ENCODE measurements around the gene NLRP9. TPM values are rescaled to one million over a fixed set of nuclear protein-coding genes. Genes with fewer than 3 reads are reported as not detected.

Gene NLRP9
- total RNA-seq, 1 experiment from 2014 or later, result not detected

DNA sequence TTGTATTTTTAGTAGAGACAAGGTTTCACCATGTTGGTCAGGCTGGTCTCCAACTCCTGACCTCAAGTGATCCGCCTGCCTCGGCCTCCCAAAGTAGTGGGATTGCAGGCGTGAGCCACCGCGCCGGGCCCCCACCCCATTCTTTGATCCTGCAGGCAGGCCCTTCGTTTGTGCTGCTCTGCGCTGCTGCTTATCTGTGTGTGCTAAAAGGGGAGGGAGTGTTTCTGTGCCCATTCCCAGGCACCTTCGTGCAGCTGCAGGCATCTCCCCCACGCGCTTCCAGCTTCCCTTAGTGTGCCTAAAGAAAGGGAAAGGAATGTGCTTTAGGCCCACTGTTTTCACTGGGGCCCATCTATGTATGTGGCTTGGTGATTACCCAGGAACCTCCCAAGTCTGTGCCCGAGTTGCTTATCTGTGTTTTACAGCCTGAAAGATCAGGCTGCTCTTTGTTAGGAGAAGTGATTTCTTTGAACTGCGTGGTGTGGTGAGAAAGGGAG is 36.0 kb downstream of the NLRP9 start:
- no peak overlapping the region for H3K4me3 Mint-ChIP-seq
- no peak for TF ChIP-seq JUN (CRISPR knock-in tag; IDR thresholded peaks at IDR 0.05)
- TF ChIP-seq, protein P1, sequence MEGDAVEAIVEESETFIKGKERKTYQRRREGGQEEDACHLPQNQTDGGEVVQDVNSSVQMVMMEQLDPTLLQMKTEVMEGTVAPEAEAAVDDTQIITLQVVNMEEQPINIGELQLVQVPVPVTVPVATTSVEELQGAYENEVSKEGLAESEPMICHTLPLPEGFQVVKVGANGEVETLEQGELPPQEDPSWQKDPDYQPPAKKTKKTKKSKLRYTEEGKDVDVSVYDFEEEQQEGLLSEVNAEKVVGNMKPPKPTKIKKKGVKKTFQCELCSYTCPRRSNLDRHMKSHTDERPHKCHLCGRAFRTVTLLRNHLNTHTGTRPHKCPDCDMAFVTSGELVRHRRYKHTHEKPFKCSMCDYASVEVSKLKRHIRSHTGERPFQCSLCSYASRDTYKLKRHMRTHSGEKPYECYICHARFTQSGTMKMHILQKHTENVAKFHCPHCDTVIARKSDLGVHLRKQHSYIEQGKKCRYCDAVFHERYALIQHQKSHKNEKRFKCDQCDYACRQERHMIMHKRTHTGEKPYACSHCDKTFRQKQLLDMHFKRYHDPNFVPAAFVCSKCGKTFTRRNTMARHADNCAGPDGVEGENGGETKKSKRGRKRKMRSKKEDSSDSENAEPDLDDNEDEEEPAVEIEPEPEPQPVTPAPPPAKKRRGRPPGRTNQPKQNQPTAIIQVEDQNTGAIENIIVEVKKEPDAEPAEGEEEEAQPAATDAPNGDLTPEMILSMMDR (IDR thresholded peaks at IDR 0.05), result no peak
- no peak for TF ChIP-seq SP1 (CRISPR knock-in tag; conservative IDR thresholded peaks at IDR 0.05)
- TF ChIP-seq NR1H2 (CRISPR knock-in tag; IDR thresholded peaks at IDR 0.05), result no peak
- POLR2A ChIA-PET, result interaction anchor here (0.6 kb wide), 1 partner anchor 132 kb away, joined by 4 read pairs; no protein-coding TSS in a partner anchor
- ATAC-seq (no peak), DNase-seq (ENCODE audit: low spot score) (no peak)
- H3K36me3 Mint-ChIP-seq, result peaks cover 42% of the 10 kb centered on the region
- no peak overlapping the region for H3K27ac Mint-ChIP-seq
- no peaks in the 10 kb centered on the region for H3K4me1 Mint-ChIP-seq
- H3K27me3 Mint-ChIP-seq (ENCODE audit: low read depth), result peaks cover 3% of the 10 kb centered on the region; the same call in 1 of the 2 replicates
- H3K9me3 Mint-ChIP-seq, result peaks cover 13% of the 10 kb centered on the region
- CTCF ChIA-PET, result interaction anchor here (1.3 kb wide), 2 partner anchors 30 to 364 kb away, joined by 3 to 5 read pairs; no protein-coding TSS in a partner anchor

GRCh38 chr19:55700813-55701212 is 37.4 kb downstream of the NLRP9 start:
- no peak for DNase-seq (ENCODE audit: low spot score)
- no peaks in the 10 kb centered on the region for H3K4me1 Mint-ChIP-seq
- no peak for ATAC-seq
- peaks cover 13% of the 10 kb centered on the region for H3K9me3 Mint-ChIP-seq
- ChIA-PET POLR2A (no interaction called here), CTCF (interaction anchor here (1.3 kb wide), 1 partner anchor 29 kb away, joined by 3 read pairs; no protein-coding TSS in a partner anchor)
- H3K36me3 Mint-ChIP-seq, result peaks cover 46% of the 10 kb centered on the region
- no peak overlapping the region for H3K4me3 Mint-ChIP-seq
- peaks cover 3% of the 10 kb centered on the region; the same call in 1 of the 2 replicates for H3K27me3 Mint-ChIP-seq (ENCODE audit: low read depth)
- no peak overlapping the region for H3K27ac Mint-ChIP-seq
- TF ChIP-seq SMAD4 (CRISPR knock-in tag; IDR thresholded peaks at IDR 0.05) (no peak), STAT6 (CRISPR knock-in tag; conservative IDR thresholded peaks at IDR 0.05; ENCODE audit: low read depth) (no peak), ZNF232 (CRISPR knock-in tag; IDR thresholded peaks at IDR 0.05) (no peak), USF1 (CRISPR knock-in tag; IDR thresholded peaks at IDR 0.05) (no peak), ZNF138 (CRISPR knock-in tag; conservative IDR thresholded peaks at IDR 0.05) (no peak), CBFB (CRISPR knock-in tag; IDR thresholded peaks at IDR 0.05; ENCODE audit: low read depth) (no peak), ATF1 (CRISPR knock-in tag; IDR thresholded peaks at IDR 0.05) (no peak), ETV6 (CRISPR knock-in tag; IDR thresholded peaks at IDR 0.05) (no peak), FOXK1 (CRISPR knock-in tag; IDR thresholded peaks at IDR 0.05) (no peak), SMAD3 (CRISPR knock-in tag; IDR thresholded peaks at IDR 0.05; ENCODE audit: borderline replicate concordance) (no peak), ARID4B (CRISPR knock-in tag; IDR thresholded peaks at IDR 0.05; ENCODE audit: borderline replicate concordance) (no peak)
- TF ChIP-seq, protein P2, sequence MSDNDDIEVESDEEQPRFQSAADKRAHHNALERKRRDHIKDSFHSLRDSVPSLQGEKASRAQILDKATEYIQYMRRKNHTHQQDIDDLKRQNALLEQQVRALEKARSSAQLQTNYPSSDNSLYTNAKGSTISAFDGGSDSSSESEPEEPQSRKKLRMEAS (CRISPR knock-in tag; IDR thresholded peaks at IDR 0.05), result no peak
- TF ChIP-seq, protein P3, sequence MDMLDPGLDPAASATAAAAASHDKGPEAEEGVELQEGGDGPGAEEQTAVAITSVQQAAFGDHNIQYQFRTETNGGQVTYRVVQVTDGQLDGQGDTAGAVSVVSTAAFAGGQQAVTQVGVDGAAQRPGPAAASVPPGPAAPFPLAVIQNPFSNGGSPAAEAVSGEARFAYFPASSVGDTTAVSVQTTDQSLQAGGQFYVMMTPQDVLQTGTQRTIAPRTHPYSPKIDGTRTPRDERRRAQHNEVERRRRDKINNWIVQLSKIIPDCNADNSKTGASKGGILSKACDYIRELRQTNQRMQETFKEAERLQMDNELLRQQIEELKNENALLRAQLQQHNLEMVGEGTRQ (CRISPR knock-in tag; IDR thresholded peaks at IDR 0.05), result no peak
- TF ChIP-seq, protein P4, sequence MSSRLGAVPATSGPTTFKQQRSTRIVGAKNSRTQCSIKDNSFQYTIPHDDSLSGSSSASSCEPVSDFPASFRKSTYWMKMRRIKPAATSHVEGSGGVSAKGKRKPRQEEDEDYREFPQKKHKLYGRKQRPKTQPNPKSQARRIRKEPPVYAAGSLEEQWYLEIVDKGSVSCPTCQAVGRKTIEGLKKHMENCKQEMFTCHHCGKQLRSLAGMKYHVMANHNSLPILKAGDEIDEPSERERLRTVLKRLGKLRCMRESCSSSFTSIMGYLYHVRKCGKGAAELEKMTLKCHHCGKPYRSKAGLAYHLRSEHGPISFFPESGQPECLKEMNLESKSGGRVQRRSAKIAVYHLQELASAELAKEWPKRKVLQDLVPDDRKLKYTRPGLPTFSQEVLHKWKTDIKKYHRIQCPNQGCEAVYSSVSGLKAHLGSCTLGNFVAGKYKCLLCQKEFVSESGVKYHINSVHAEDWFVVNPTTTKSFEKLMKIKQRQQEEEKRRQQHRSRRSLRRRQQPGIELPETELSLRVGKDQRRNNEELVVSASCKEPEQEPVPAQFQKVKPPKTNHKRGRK (CRISPR knock-in tag; IDR thresholded peaks at IDR 0.05; ENCODE audit: borderline replicate concordance), result no peak
- TF ChIP-seq, protein P5, sequence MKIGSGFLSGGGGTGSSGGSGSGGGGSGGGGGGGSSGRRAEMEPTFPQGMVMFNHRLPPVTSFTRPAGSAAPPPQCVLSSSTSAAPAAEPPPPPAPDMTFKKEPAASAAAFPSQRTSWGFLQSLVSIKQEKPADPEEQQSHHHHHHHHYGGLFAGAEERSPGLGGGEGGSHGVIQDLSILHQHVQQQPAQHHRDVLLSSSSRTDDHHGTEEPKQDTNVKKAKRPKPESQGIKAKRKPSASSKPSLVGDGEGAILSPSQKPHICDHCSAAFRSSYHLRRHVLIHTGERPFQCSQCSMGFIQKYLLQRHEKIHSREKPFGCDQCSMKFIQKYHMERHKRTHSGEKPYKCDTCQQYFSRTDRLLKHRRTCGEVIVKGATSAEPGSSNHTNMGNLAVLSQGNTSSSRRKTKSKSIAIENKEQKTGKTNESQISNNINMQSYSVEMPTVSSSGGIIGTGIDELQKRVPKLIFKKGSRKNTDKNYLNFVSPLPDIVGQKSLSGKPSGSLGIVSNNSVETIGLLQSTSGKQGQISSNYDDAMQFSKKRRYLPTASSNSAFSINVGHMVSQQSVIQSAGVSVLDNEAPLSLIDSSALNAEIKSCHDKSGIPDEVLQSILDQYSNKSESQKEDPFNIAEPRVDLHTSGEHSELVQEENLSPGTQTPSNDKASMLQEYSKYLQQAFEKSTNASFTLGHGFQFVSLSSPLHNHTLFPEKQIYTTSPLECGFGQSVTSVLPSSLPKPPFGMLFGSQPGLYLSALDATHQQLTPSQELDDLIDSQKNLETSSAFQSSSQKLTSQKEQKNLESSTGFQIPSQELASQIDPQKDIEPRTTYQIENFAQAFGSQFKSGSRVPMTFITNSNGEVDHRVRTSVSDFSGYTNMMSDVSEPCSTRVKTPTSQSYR (CRISPR knock-in tag; IDR thresholded peaks at IDR 0.05), result no peak
